GM20000 (cell line): ENCODE results near the gene TUBGCP6.
"Not testable (repeated sequence)": the region's sequence is repeated elsewhere in the genome, so short reads cannot be mapped to it uniquely, and the experiment has no call there.

Experiments
- DNase-seq: peaks from one replicate; pipeline ENCODE4 v3.0.0; 2012; ENCODE audit warnings: low spot score
- TF ChIP-seq, protein P1 (sequence below): IDR thresholded peaks from 2 replicates; pipeline ENCODE4 v1.5.1; 2012; ENCODE audit warnings: mild to moderate bottlenecking, control low read depth; ENCODE audit errors: extremely low read depth, missing control alignments

The TUBGCP6 gene

DNA sequence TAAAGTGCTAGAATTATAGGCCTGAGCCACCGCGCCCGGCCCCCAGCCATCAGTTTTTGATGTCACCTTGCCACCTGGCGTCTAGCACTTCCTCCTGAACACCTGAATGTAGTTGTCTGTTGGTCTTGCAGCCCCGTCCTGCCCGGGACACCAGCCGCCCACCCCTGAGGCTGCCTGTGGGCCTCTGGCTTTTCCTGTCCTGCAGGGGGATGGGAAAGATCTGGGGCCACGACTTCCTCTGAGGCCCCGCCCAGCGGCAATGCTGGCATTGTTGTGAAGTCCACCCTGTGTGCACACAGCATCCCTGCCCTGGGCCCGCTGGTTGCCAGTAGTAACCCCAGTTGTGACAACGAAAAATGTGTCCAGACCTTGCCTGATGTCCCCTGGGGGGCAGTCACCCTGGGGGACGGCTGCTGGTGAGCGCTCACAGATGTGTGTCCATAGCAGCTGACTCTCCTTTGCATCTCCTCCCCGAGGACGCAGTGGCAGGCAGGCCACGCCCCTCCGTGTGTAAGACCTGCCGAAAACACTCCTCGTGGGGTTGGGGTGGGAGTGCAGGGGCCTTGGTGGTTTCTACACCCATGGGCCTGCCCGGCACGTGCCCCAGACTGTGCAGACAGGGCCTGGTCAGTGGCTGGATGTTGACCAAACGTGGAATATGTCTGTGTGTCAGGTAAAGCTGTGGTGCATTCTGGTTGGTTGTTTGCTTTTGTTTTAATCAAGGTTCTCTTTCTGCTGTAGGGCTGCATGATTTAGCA is 37.3 kb downstream of the TUBGCP6 start:
- TF ChIP-seq, protein P1, sequence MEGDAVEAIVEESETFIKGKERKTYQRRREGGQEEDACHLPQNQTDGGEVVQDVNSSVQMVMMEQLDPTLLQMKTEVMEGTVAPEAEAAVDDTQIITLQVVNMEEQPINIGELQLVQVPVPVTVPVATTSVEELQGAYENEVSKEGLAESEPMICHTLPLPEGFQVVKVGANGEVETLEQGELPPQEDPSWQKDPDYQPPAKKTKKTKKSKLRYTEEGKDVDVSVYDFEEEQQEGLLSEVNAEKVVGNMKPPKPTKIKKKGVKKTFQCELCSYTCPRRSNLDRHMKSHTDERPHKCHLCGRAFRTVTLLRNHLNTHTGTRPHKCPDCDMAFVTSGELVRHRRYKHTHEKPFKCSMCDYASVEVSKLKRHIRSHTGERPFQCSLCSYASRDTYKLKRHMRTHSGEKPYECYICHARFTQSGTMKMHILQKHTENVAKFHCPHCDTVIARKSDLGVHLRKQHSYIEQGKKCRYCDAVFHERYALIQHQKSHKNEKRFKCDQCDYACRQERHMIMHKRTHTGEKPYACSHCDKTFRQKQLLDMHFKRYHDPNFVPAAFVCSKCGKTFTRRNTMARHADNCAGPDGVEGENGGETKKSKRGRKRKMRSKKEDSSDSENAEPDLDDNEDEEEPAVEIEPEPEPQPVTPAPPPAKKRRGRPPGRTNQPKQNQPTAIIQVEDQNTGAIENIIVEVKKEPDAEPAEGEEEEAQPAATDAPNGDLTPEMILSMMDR: no peak
- no peak for DNase-seq

DNA sequence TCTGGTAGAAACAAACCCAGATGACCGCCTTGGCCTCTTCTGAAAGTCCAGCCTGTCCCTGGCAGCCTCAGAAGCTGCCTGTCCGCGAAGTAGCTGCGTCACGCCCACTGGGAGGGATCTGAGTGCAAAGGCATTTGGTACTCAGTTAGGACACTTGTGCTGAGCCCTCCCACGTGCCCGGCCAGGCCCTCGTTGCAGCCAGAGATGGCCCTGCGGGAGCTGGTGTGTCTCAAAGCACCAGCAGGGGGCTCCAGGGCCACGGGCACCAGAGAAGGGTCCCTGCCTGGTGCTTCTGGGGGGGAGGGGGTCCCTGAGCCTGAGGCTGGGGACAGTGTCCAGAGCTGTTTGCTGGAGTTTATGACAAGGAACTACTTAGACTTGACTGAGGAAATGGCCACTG is 38.2 kb downstream of the TUBGCP6 start:
- DNase-seq: no peak
- TF ChIP-seq, protein P1: no peak

DNA sequence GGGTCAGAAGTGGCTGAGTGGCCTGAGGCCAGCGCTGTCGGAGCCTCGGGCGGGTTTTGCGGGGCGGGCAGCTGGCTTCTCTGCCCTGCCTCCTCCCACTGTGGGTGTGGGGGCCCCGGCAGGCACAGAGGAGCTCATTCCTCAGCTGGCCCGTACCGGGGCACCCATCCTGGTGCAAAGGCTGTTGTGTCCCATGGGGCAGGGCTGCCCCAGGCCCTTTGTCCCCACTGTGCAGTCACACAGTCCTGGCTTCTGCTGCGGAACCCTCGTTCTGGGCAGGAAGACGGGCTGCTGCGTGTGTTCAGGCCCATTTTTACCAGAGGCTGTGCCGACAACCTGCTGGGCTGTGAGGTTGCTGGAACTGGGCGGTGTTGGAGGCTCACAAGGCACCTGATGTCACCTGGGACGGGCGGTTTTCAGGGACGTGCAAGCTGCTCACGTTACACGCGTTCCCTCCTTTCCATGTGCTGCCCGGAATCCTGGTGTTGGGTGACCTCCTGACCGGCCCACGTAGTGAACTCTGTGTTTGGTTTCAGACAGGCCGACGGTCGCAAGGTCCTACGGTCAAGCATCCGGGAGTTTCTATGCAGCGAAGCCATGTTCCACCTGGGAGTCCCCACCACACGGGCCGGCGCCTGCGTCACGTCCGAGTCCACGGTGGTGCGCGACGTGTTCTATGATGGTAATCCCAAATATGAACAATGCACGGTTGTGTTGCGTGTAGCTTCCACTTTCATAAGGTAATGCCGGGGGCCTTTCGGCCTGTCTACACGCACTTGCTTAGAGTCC is 38.8 kb downstream of the TUBGCP6 start:
- DNase-seq: no peak
- TF ChIP-seq, protein P1: no peak

DNA sequence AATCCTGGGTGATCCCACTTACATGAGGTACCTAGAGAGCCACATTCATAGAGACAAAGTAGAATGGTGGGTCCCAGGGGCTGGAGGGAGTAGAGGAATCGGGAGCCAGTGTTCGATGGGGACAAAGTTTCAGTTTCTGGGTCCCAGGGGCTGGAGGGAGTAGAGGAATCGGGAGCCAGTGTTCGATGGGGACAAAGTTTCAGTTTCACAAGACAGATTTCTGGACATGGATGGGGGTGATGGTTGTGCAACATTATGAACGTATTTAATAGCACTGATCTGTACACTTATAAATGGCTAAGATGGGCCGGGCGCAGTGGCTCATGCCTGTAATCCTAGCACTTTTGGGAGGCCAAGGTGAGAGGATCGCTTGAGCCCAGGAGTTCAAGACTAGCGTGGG is 39.8 kb downstream of the TUBGCP6 start:
- DNase-seq: not testable (repeated sequence)

DNA sequence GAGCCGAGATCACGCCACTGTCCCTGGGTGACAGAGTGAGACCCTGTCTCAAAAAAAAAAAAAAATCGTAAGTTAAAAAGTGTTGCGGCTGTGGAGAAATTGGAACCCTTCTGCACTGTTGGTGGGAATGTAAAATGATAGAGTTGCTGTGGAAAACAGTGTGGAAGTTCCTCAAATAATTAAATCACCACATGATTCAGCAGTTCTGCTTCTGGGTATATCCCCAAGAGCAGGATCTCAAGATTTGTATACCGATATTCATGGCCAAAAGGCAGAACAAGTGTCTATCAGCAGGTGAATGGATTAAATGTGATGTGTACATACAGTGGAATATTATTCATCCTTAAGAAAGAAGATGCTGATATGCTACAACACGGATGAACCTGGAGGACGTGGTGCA is 40.3 kb downstream of the TUBGCP6 start:
- DNase-seq: no peak
- TF ChIP-seq, protein P1: no peak

DNA sequence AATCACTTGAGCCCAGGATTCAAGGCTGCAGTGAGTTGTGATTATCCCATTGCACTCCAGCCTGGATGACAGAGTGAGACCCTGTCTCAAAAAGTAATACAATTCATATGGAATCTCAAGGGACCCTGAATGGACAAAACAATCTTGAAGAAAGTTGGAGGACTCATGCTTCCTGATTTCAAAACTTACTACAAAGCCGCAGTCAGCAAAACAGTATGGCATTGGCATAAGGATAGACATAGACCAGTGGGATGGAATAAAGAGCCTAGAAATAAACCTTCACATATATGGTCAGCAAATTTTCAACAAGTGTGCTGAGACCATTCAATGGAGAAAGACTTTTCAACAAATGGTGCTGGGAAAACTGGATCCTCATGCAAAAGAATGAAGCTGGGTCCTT is 41.5 kb downstream of the TUBGCP6 start:
- DNase-seq: no peak
- TF ChIP-seq, protein P1: no peak

DNA sequence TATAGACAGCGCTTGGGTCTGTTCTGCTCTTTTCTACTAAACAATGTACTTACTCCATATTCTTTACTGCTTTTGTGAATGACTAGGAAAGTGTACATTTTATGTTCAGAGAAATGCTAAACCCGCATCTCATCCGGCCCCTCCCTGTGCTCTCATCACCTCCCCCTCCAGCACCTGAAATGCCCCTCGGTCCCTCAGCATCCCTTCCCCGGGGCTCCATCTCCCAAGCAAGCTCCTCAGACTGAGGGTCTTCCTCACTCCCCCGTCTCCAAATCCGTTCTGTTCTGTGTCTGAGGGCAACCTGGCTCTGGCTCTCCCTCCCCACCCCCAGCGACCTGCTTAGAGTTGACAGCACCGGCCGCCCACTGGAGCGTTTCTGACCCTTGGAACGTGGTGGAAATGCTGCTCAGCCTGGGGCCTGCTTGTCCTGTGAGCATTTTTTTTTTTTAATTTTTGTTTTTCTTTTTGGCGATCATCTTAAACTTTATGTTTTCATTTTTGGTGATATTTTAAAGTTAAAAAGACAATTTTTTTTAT is 42.6 kb downstream of the TUBGCP6 start:
- no peak for DNase-seq
- TF ChIP-seq, protein P1: no peak
